CD4-positive, alpha-beta T cell treated with Interferon gamma for 1 hour (primary cell): Measurements from ENCODE around the gene SUPT4H1.

Experiments used
- DNase-seq: peaks from one replicate; pipeline ENCODE4 v3.0.0-alpha.2; 2020

Gene SUPT4H1

GRCh38 chr17:58338841-58339754 lies 12.9 kb downstream of the SUPT4H1 start:
- DNase-seq, result peak; percentile 71

- DNase-seq, result no peak
These were observed 13.6 kb downstream of the SUPT4H1 start for GRCh38 chr17:58338454-58338840.

- DNase-seq, result peak; percentile 95
These were observed 14.2 kb downstream of the SUPT4H1 start for GRCh38 chr17:58337600-58338453.

GRCh38 chr17:58337210-58337599 lies 14.8 kb downstream of the SUPT4H1 start:
- peak; percentile 75 for DNase-seq

- peak; percentile 10 for DNase-seq
These were observed 15.4 kb downstream of the SUPT4H1 start for GRCh38 chr17:58336456-58337209.

- DNase-seq, result peak; percentile 78
These were observed 16.1 kb downstream of the SUPT4H1 start for GRCh38 chr17:58335779-58336455.

- peak; percentile 25 for DNase-seq
These were observed 16.8 kb downstream of the SUPT4H1 start for GRCh38 chr17:58335061-58335731.

GRCh38 chr17:58334661-58335060 lies 17.3 kb downstream of the SUPT4H1 start:
- DNase-seq, result no peak

- no peak for DNase-seq
These were observed 17.7 kb downstream of the SUPT4H1 start for GRCh38 chr17:58334256-58334655.

GRCh38 chr17:58333736-58334207 lies 18.2 kb downstream of the SUPT4H1 start:
- DNase-seq, result peak; percentile 23

GRCh38 chr17:58332778-58333735 lies 18.9 kb downstream of the SUPT4H1 start:
- DNase-seq, result peak; percentile 41

- DNase-seq, result peak; percentile 92
These were observed 19.9 kb downstream of the SUPT4H1 start for GRCh38 chr17:58331815-58332777.

GRCh38 chr17:58330997-58331814 lies 20.8 kb downstream of the SUPT4H1 start:
- DNase-seq, result peak; percentile 79

GRCh38 chr17:58330538-58330996 lies 21.4 kb downstream of the SUPT4H1 start:
- DNase-seq, result peak; percentile 33

- peak; percentile 65 for DNase-seq
These were observed 22.0 kb downstream of the SUPT4H1 start for GRCh38 chr17:58329810-58330537.

GRCh38 chr17:58329035-58329809 lies 22.8 kb downstream of the SUPT4H1 start:
- DNase-seq, result peak; percentile 88
